Head of caudate nucleus (tissue), 42 donors: ENCODE data around the gene PPP1R9B.

Source experiments
- DNase-seq, 42 donors: peaks; one replicate each; pipeline versions ENCODE4 v3.0.0 to v3.0.0-alpha.2; 2020 to 2021; ENCODE audit warnings: mixed read lengths in 7 of 42
- intact Hi-C: fragments of 100-400 bp; cut with DNase I; formaldehyde crosslinking; loops from one replicate; pipeline ENCODE4 v1.15.0; 2022

The PPP1R9B gene

GRCh38 chr17:50147841-50148225 is 2.6 kb downstream of the PPP1R9B start:
- intact Hi-C loops: no loop called here
- DNase-seq: peak in 5 of 42 donors; percentile 38 to 65 (median 55)

GRCh38 chr17:50146927-50147665 is 3.4 kb downstream of the PPP1R9B start:
- intact Hi-C loops: no loop called here
- DNase-seq: peak in 4 of 42 donors; percentile 22 to 62 (median 44)

- intact Hi-C loops: no loop called here
- DNase-seq: peak in 29 of 42 donors; percentile 28 to 81 (median 58)
These were observed 4.1 kb downstream of the PPP1R9B start for GRCh38 chr17:50146230-50146926.

- intact Hi-C loops: no loop called here
- DNase-seq: no peak
These were observed 4.8 kb downstream of the PPP1R9B start for GRCh38 chr17:50145532-50146229.

- intact Hi-C loops: no loop called here
These were observed 5.5 kb downstream of the PPP1R9B start for GRCh38 chr17:50144845-50145531.

GRCh38 chr17:50144355-50144754 is 6.1 kb downstream of the PPP1R9B start:
- intact Hi-C loops: no loop called here
- no peak for DNase-seq

More at GRCh38 chr17:50144845-50145531, 5.5 kb downstream of the PPP1R9B start:
- no peak for DNase-seq

GRCh38 chr17:50143461-50144176 is 6.9 kb downstream of the PPP1R9B start:
- no peak for DNase-seq
- intact Hi-C loops: no loop called here

GRCh38 chr17:50141745-50142110 is 8.7 kb downstream of the PPP1R9B start:
- intact Hi-C loops: no loop called here

GRCh38 chr17:50141026-50141744 is 9.3 kb downstream of the PPP1R9B start:
- intact Hi-C loops: no loop called here
- DNase-seq: no peak

More at GRCh38 chr17:50141745-50142110, 8.7 kb downstream of the PPP1R9B start:
- DNase-seq: no peak

- peak; percentile 62 to 94 (median 86) for DNase-seq
- intact Hi-C loops: no loop called here
These were observed 10.3 kb downstream of the PPP1R9B start for GRCh38 chr17:50139950-50140885.

- intact Hi-C loops: no loop called here
- no peak for DNase-seq
These were observed 11.2 kb downstream of the PPP1R9B start for GRCh38 chr17:50139185-50139783.

GRCh38 chr17:50137042-50137441 is 13.4 kb downstream of the PPP1R9B start:
- intact Hi-C loops: no loop called here
- DNase-seq: peak in 31 of 42 donors; percentile 37 to 91 (median 73)

- DNase-seq: peak in 1 of 42 donors; percentile 24
- intact Hi-C loops: no loop called here
These were observed 14.3 kb downstream of the PPP1R9B start for GRCh38 chr17:50136096-50136687.

GRCh38 chr17:50135316-50136095 is 15.0 kb downstream of the PPP1R9B start:
- no peak for DNase-seq

More at GRCh38 chr17:50135316-50136095, 15.0 kb downstream of the PPP1R9B start:
- intact Hi-C loops: no loop called here
